HG02973 (cell line): ENCODE results near the gene ZNF71.
"Not testable (repeated sequence)": the region's sequence is repeated elsewhere in the genome, so short reads cannot be mapped to it uniquely, and the experiment has no call there.

Experiments used
- ATAC-seq: cut with Tn5 transposase; IDR thresholded peaks from one replicate; pipeline ENCODE4 v1.9.1; 2021; ENCODE audit warnings: moderate library complexity; ENCODE audit not compliant: unreplicated experiment

The ZNF71 gene

GRCh38 chr19:56619121-56619520, 24.0 kb downstream of the ZNF71 start:
- ATAC-seq = no peak

- ATAC-seq = no peak
Observed at GRCh38 chr19:56622374-56622773, 27.3 kb downstream of the ZNF71 start.

- ATAC-seq = no peak
Observed at GRCh38 chr19:56623006-56623405, 27.9 kb downstream of the ZNF71 start.

DNA sequence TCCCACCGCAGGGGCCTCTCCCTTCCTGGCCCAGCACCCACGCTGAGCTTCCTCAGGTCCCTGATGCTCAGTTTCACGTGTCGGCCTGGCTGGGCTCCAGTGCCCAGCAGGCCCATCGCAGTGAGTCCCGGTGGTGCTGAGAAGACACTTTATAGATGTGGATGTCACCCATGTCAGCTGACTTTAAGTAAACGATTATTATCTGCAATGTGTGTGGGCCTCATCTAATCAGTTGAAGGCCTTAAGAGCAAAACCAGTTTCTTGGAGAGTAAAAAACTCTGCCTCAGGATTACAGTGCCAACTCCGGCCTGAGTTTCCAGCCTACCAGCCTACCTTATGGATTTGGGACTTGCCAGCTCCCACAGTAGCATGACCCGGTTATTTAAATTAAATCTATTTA, 30.6 kb downstream of the ZNF71 start:
- no peak for ATAC-seq

- ATAC-seq = no peak
Observed at GRCh38 chr19:56633021-56633420, 37.9 kb downstream of the ZNF71 start.

DNA sequence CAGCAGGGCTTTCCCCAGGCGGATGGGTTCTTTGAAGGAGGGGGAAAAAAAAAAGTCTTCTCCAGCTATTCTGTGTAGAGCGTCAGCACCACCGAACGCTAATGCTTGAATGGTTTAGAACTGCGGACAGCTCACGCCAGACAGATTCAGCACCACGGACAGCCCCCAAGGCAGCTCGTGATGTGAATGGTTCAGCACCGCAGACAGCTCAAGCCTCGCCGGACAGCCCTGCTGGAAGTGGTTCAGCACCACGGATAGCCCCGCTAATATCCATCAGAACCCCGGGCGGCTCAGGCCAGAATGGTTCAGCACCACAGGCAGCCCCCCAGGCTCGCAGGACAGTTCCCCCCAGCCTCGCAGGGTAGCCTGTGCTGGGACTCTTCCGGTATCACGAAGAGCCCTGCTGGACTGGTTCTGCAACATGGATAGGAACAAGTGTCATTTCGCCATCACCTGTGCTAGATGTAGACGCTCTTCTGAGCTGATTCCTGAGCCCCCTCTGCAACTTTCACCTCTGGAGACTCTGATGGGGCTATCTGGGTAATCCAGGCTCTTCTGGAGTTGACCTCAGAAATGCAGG, 43.0 kb downstream of the ZNF71 start:
- ATAC-seq = no peak

DNA sequence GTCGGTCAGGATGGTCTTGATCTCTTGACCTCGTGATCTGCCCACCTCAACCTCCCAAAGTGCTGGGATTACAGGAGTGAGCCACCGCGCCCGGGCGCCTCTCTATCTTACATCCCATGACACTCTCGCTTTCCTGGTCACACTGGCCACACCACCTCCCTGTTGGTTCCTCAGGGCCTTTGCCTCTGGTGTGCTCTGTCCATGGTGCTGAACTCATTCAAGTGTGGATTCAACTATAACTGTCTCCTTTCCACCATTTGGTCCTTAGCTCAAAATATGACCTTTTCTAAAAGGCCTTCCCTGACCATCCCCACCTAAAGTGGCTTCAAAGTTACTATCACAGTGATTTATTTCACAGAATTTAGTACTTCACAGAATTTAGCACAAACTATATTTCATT, 44.1 kb downstream of the ZNF71 start:
- ATAC-seq = no peak

DNA sequence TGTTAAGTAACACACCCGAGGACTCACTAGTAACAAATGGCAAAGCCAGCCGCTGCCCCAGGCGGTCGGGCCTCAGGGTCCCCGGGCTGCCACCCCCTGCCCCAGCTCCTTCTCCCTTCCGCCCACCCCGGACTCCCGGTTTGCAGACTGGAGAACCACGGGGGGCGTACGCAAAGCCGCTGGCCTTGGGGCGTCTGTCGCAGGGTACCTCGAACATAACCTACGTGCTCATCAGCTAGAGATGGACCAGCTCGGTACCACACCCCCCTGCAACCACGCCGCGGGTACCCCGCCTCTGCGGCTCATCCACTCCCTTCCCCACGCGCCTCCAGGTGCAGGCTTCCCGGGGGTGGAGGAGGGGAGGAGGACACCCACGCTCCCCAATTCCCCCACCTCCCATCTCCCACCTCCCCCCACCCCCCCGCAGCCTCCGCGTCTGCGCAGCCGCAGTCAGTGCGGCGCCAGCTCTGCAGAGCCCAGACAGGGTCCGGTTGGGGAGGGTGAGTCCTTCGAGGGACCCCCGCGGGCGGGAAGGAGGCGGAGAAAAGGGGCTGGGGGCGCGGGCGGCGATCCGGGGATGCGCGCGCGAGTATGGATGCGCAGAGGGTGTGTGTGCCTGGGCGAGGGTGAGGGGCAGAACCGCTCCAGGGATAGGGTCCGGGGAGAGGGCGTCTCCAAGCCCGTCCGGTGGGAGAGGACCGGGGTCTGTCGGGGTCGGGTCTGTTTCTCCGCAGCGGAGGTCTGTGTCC, 47.8 kb downstream of the ZNF71 start, which contains the start of gene SMIM17:
TSS of gene SMIM17 (plus strand) at position 449 of the 749 bp plus-strand sequence. CDS start 2,509 bp downstream, outside the sequence.
- ATAC-seq = no peak

- ATAC-seq = no peak
Observed at GRCh38 chr19:56643460-56643955, 48.4 kb downstream of the ZNF71 start.

DNA sequence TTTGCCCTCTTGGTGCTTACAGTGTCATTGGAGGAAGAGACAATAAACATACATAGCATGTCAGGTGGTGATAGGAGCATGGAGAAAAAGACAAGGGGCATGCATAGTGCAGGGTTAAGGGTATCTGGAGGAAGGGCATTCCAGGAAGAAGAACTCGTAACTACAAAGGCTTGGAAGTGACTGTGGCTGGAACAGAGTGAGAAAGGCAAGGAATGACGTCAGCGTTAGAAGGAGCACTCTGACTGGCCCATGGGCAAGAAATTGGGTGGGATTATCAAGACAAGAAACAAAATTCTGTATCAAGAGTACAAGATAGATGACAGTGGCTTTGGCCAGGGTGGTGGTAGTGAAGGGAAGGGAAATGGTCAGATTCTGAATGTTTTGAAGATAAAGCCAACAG, 59.0 kb downstream of the ZNF71 start:
- ATAC-seq = no peak

DNA sequence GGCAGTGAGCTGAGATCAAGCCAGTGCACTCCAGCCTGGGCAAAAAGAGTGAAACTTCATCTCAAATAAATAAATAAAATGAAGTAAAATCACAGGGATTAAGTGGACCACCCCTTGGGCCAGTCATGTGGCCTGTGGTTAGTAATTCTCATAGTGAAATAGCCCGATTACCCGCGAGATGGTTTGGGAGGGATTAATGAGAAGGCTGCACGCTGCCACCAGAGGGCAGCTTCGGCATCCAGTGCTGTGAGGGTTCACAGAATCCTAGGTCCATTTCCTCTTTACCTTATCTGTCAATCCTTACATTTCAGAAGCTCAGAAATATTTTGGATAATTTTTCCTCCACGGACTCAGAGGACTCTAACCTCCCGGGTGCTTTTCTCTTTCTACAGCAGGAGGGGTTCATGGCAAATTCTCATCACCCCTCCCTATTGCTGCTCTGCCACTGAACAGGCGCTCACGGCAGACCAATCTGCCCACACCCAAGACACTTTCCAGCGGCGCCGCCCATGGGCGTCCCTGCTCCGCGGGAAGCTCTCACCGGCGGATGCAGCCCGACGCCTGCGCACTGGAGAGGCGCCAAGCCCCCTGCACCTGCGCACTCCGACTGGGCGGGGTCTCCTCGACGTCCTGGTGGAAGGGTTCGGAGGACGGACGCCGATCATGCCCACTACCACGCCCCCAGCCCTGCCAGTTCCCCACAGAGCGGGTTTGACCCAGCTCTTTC, 65.4 kb downstream of the ZNF71 start:
- no peak for ATAC-seq

DNA sequence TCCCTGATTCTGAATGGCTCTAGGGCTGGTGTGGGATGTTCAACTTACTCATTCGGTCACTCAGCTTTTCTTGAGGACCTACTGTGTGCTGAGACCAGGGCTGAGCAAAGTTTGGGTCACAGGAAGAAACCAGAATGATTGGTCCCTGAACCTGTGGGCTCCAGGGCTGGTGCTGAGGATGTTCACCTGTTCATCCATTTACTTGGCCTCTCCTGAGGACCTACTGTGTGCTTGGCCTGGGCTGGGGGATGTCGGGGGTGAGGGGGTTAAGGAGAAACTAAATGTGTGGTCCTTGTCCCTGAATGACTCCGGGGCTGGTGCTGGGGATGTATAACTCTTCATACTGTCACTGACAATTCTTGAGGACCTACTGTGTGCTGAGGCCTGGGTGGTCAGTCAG, 66.1 kb downstream of the ZNF71 start:
- no peak for ATAC-seq

GRCh38 chr19:56663931-56664500, 68.9 kb downstream of the ZNF71 start:
- ATAC-seq = no peak

DNA sequence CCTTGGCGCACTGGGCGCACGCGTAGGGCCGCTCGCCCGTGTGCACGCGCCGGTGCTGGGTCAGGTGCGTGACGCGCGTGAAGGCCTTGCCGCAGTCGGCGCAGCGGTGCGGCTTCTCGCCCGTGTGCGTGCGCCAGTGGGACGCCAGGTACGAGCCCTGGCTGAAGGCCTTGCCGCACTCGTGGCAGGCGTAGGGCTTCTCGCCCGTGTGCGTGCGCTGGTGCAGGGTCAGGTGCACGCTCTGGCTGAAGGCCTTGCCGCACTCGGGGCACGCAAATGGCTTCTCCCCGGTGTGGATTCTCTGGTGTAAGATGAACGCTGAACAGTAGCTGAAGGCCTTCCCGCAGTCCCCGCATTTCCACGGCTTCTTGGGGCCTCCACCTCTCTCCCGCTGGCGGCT, 69.4 kb downstream of the ZNF71 start:
- ATAC-seq = no peak

DNA sequence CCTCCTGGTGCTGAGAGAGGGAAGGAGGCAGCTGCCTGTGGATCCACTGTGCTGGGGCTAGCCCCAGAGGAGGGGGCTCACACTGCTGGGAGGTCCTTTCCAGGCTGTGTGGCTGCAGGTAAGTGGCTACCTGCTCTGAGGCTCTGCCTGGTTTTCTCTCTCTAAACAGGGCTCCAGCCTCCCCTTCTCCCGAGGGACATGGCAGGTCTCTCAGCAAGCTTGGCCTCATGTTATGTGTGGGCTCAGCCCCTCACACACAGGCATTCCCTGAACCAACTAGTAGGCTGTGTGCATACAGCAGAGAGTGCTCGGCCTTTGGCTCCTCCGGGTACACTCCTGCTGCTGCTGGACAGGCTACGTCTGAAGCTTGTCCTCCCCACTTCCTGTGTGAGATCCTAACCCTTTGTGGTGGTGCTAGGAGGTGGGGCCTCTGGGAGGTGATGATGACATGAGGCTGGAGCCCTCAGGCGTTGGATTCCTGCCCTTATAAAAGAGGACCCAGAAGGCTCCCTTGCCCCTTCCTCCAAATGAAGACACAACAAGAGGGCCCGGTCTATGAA, 72.3 kb downstream of the ZNF71 start:
- ATAC-seq = no peak

- ATAC-seq = no peak
Observed at GRCh38 chr19:56668676-56669075, 73.6 kb downstream of the ZNF71 start.

DNA sequence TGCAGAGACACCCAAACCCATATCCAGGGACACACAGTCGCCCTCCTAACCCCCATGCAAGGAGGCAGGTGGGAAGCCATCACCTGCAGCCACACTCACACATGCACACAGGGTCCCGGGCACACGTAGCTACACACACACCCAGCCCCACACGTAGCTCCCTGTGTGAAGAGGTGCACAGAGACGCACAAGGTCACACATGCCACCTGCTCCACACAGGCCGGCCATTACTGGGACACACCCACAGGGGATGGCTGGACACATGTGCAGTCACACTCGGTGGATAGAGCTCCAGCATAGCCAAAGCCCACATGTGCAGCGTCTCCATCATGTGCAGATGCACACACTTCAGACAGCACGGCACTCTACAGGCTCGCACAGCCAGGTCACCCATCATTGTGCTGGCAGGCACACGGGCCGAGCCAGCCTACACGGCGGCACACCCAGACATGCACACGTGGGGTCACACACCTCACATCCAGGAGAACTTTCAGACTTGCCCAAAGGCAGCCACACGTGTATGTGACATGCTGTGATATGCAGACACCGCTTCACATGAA, 75.4 kb downstream of the ZNF71 start:
- no peak for ATAC-seq

GRCh38 chr19:56670961-56671612, 76.0 kb downstream of the ZNF71 start:
- ATAC-seq = no peak

- ATAC-seq = no peak
Observed at GRCh38 chr19:56671613-56671994, 76.5 kb downstream of the ZNF71 start, which contains the start of gene ZNF835. Gene ZNF835 (minus strand): TSS chr19:56671757. CDS start chr19:56665198, 6,559 bp downstream.

- ATAC-seq = not testable (repeated sequence)
Observed at GRCh38 chr19:56672610-56673009, 77.5 kb downstream of the ZNF71 start.
